A549 treated with ZK216348 at 1 μM for 4 hours (cell line): ENCODE measurements around the gene ALDOB. TPM values are rescaled to one million over a fixed set of nuclear protein-coding genes. Genes with fewer than 3 reads are reported as not detected.

Experiments used
- total RNA-seq: library from RNA; stranded (reverse); fragments of 200-300 nt; extraction: Qiagen RNA extraction; gene quantifications from 5 replicates; pipeline ENCODE4 v1.2.3, GENCODE V29; 2022; ENCODE audit warnings: low read depth

Gene ALDOB
- total RNA-seq, result not detected in 5 replicates

GRCh38 chr9:101435601-101436079, at the start of gene ALDOB:
TSS of gene ALDOB (minus strand) at chr9:101435774. CDS start at chr9:101430887, 4,887 bp downstream.

DNA sequence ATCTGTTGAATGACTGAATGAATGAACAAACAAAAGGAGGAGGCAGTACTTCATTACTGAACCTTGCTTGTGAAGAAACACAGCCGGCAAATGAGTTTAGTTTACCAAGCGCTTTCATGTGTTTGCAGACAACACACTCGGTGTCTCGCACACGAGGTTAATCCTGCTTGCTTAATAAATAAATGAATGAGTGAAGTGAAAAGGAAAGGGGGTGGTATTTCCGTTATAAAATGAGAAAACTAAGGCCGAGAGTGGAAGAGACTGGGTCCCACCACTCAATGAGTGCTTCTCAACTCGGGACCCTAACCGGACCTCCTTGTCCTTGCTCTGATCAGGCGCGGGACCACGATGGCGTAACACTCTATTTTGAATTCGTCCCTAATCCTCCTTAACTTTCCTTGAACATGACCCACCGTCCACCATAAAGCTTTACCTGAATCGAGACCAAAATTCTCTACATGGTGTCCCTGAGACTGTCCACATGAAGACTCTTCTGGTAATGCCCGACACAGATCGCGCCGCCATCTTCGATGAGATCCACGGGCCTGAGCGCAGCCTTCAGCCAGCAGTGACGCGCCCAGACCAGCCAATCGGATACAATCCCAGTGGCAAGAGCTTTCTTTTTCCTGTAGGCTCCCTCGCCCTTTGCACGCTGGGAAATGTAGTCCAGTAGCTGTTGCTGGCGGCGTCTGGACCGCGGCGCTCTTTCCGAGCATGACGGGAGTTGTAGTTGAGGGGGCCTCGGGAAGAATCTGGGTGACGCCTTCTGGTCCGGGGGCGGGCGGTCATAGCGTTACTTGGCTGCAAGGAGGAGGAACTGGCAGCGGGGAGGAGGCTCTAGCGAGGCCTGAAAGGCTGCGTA, 37.3 kb downstream of the ALDOB start, which contains the start of the genes MRPL50 and ZNF189:
Gene MRPL50 (minus strand): TSS at position 551 of the 862 bp plus-strand sequence. CDS start 26 bp downstream, at position 525.
Gene ZNF189 (plus strand): TSS at position 784 of the 862 bp plus-strand sequence. CDS start 306 bp downstream, outside the sequence.

GRCh38 chr9:101384873-101385536, 50.6 kb downstream of the ALDOB start, which contains the start of gene BAAT:
TSS of gene BAAT (minus strand) at chr9:101385006. CDS start at chr9:101371404, 13,602 bp downstream.

Other genes starting within 250 kb of the ALDOB start
- 0.42 to 0.57 TPM (median 0.51 TPM) in 5 replicates for gene BAAT, start 50.8 kb downstream of the ALDOB start, total RNA-seq
- 12.1 to 25.8 TPM (median 13.7 TPM) in 5 replicates for gene MRPL50, start 37.2 kb downstream of the ALDOB start, total RNA-seq
- 7.0 to 9.9 TPM (median 7.1 TPM) in 5 replicates for gene ZNF189, start 36.9 kb downstream of the ALDOB start, total RNA-seq
- gene RNF20, start 98.1 kb upstream of the ALDOB start, total RNA-seq, result 20.4 to 25.0 TPM (median 24.8 TPM) in 5 replicates
- not detected in 5 replicates for gene PPP3R2, start 159.2 kb upstream of the ALDOB start, total RNA-seq